ENCODE measurements around the gene WDR1.
A peak's percentile ranks its signal among the peaks of the same experiment; 100 is the strongest.

Gene WDR1

GRCh38 chr4:10116569-10117358 lies at the start of gene WDR1:
Gene WDR1 (minus strand): TSS chr4:10116799. CDS start chr4:10116666, 133 bp downstream.
- H3K4me1 Mint-ChIP-seq (ENCODE audit: low read depth) = peaks cover 73% of the 10 kb centered on the region
- no peaks in the 10 kb centered on the region for H3K27me3 Mint-ChIP-seq
- no peaks in the 10 kb centered on the region for H3K9me3 Mint-ChIP-seq
- peak within 1 kb of the TSS; percentile 99 for H3K27ac Mint-ChIP-seq
- peak within 1 kb of the TSS; percentile 97 for H3K4me3 Mint-ChIP-seq
- peaks cover 42% of the 10 kb centered on the region for H3K36me3 Mint-ChIP-seq (ENCODE audit: low read depth)

DNA sequence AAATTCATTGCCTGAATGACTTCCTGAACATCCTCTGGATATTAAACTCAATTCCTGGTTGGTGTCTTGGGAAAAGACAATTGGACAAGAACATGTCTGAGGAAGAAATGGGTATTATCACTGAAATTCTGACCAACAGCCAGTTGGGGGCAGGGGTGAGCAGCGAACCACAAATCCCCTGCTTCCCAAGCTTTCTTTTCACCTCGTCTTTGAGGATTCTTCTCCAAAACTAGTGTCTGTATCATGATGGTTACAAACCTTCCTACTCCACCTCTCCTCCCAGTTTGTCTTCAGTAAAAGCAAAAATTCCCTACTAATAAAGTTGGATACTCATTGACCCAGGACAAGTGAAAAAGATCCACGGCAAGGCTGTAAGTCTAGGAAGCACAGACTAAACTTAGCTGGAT lies 48.3 kb upstream of the WDR1 start:
- Mint-ChIP-seq H3K27ac (no peak overlapping the region), H3K4me1 (ENCODE audit: low read depth) (peaks cover 23% of the 10 kb centered on the region), H3K4me3 (no peak overlapping the region)

DNA sequence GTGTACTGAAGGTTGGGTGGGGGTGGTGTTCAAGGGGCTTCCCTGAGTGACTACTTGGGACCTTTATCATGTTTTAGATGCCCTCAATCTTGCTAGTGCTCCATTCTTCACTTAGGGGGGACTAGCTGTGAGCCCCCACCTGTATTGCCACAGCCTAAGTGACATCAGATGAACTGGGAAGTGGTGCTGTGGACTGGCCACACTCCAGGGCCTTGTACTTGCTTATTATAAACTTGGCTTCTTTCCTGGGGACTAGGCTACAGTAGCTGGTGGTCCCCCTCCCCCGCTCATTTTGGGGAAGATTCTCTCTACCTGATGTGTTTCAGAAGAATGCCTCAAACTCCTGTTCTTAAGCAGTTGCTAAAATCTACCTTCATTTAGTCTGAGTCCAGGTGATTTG lies 46.7 kb upstream of the WDR1 start:
- Mint-ChIP-seq H3K4me3 (no peak overlapping the region), H3K4me1 (ENCODE audit: low read depth) (peaks cover 23% of the 10 kb centered on the region), H3K27me3 (no peaks in the 10 kb centered on the region), H3K9me3 (no peaks in the 10 kb centered on the region), H3K36me3 (ENCODE audit: low read depth) (no peaks in the 10 kb centered on the region), H3K27ac (no peak overlapping the region)

More for the DNA sequence above, 48.3 kb upstream of the WDR1 start:
- no peaks in the 10 kb centered on the region for H3K9me3 Mint-ChIP-seq
- H3K36me3 Mint-ChIP-seq (ENCODE audit: low read depth) = no peaks in the 10 kb centered on the region
- H3K27me3 Mint-ChIP-seq = no peaks in the 10 kb centered on the region

DNA sequence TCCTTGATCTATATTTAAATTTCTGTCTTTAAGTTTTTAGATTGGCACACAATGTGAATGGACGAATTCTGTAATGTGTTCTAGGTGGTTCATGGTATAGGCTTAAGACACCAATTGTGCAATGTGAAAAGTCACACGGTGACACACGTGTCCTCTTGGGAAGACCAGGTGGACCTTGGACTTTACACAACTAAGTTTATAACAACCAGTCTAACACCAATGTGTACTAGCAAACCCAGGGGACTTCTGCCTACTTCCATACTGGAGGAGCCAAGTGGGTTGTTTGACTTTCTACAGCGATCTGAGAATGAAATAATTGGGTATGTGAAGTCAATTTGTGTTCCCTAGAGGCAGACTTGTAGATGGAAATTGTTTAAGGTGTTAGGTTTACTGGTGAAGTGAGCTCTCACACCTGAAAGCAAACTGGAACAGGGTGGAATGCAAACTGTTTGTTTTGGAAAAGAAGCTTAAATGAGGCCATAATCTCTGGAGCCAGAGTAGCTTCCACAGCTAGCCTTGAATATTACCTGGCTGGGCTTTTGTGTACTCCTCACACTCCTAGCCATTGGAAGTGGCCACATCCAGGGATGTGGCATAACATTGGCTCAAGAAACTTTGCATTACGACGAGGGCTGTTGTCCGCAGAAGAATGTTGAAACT lies 45.9 kb upstream of the WDR1 start:
- H3K27ac Mint-ChIP-seq = no peak overlapping the region
- H3K4me3 Mint-ChIP-seq = no peak overlapping the region
- no peaks in the 10 kb centered on the region for H3K27me3 Mint-ChIP-seq
- peaks cover 23% of the 10 kb centered on the region for H3K4me1 Mint-ChIP-seq (ENCODE audit: low read depth)
- no peaks in the 10 kb centered on the region for H3K36me3 Mint-ChIP-seq (ENCODE audit: low read depth)
- no peaks in the 10 kb centered on the region for H3K9me3 Mint-ChIP-seq

DNA sequence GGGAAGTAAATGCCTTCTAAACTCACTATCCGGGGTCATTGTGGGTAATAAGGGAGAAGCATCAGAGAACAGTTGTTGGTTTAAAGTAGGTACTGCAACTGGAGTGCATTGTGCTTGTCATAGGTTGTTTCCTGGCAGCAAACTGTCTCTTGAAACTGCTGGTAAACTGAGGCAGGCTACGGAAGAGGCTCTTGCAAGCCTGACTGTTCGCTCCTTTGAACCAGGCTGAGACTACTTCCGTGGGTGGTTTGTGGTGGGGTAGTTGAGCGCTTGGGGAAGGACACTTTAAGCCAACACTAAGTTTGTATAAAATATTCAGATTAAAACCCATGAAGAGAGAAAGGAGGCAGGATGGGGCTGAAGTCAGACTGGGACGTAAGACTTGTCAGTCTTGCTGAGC lies 45.2 kb upstream of the WDR1 start:
- Mint-ChIP-seq H3K36me3 (ENCODE audit: low read depth) (no peaks in the 10 kb centered on the region), H3K4me1 (ENCODE audit: low read depth) (peaks cover 23% of the 10 kb centered on the region), H3K9me3 (no peaks in the 10 kb centered on the region), H3K4me3 (no peak overlapping the region), H3K27me3 (no peaks in the 10 kb centered on the region), H3K27ac (no peak overlapping the region)

DNA sequence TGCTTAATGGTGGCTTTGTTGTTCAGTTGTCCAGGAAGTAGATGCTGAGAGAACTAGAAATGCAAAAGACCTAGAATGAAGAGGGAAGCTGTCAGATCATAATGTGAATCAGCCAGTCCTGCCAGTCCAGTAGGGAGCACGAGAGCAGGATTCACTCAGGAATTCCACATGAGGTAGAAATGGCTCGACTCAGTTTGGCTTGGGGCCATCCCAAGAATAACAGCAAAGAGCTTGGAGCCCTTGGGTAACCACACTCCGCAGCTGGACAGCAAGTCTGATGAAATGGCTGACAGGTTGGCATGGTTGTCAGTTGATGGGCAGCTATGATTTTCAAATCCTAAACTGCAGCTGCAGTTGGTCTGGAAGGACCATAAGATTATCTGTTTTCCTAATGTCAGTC lies 44.5 kb upstream of the WDR1 start:
- no peaks in the 10 kb centered on the region for H3K27me3 Mint-ChIP-seq
- peaks cover 23% of the 10 kb centered on the region for H3K4me1 Mint-ChIP-seq (ENCODE audit: low read depth)
- no peak overlapping the region for H3K4me3 Mint-ChIP-seq
- H3K36me3 Mint-ChIP-seq (ENCODE audit: low read depth) = no peaks in the 10 kb centered on the region
- H3K27ac Mint-ChIP-seq = no peak overlapping the region
- H3K9me3 Mint-ChIP-seq = no peaks in the 10 kb centered on the region

GRCh38 chr4:10160281-10160856 lies 43.8 kb upstream of the WDR1 start:
- H3K36me3 Mint-ChIP-seq (ENCODE audit: low read depth) = no peaks in the 10 kb centered on the region
- peak overlapping the region; percentile 42 for H3K27ac Mint-ChIP-seq
- H3K9me3 Mint-ChIP-seq = no peaks in the 10 kb centered on the region
- H3K4me3 Mint-ChIP-seq = no peak overlapping the region
- H3K27me3 Mint-ChIP-seq = no peaks in the 10 kb centered on the region
- H3K4me1 Mint-ChIP-seq (ENCODE audit: low read depth) = peaks cover 23% of the 10 kb centered on the region

GRCh38 chr4:10159671-10160070 lies 43.1 kb upstream of the WDR1 start:
- Mint-ChIP-seq H3K27ac (no peak overlapping the region), H3K4me3 (no peak overlapping the region), H3K9me3 (no peaks in the 10 kb centered on the region), H3K4me1 (ENCODE audit: low read depth) (peaks cover 23% of the 10 kb centered on the region), H3K27me3 (no peaks in the 10 kb centered on the region), H3K36me3 (ENCODE audit: low read depth) (no peaks in the 10 kb centered on the region)

DNA sequence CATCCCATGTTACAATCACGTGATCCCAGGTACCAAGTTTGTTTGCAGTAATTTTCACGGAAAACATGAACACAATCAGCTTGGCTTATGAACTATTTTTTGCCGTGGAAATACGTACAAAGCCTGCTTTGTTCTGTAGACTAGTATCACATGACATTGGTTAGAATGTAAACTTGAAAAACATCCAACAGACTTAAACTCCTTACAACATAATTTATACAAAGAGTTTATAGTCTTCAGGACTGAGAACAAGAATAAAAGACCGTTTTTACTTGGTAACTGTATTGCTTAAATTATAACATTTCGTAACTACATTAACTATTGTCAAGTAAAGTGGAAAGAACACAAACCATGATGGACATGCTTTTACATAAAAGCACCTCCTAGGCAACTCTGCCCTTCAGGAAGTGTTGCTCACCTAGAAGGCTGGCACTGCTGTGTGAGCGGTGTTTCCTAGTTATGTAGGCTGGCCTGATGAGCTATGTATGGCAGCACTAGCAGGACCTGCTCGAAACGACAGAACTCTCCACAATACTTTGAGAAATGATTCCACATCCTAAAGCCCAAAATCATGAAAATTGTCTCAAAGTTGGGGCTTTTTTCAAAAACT lies 41.8 kb upstream of the WDR1 start:
- Mint-ChIP-seq H3K27ac (no peak overlapping the region), H3K4me1 (ENCODE audit: low read depth) (peaks cover 23% of the 10 kb centered on the region), H3K4me3 (no peak overlapping the region), H3K27me3 (no peaks in the 10 kb centered on the region), H3K9me3 (no peaks in the 10 kb centered on the region), H3K36me3 (ENCODE audit: low read depth) (no peaks in the 10 kb centered on the region)

- Mint-ChIP-seq H3K36me3 (ENCODE audit: low read depth) (no peaks in the 10 kb centered on the region), H3K9me3 (no peaks in the 10 kb centered on the region), H3K27me3 (no peaks in the 10 kb centered on the region), H3K4me3 (no peak overlapping the region), H3K4me1 (ENCODE audit: low read depth) (peaks cover 22% of the 10 kb centered on the region), H3K27ac (no peak overlapping the region)
Observed at GRCh38 chr4:10157478-10158332, 41.1 kb upstream of the WDR1 start.

GRCh38 chr4:10154241-10154640 lies 37.6 kb upstream of the WDR1 start:
- Mint-ChIP-seq H3K27ac (no peak overlapping the region), H3K36me3 (ENCODE audit: low read depth) (no peaks in the 10 kb centered on the region), H3K4me3 (no peak overlapping the region), H3K4me1 (ENCODE audit: low read depth) (no peaks in the 10 kb centered on the region), H3K27me3 (no peaks in the 10 kb centered on the region), H3K9me3 (no peaks in the 10 kb centered on the region)

DNA sequence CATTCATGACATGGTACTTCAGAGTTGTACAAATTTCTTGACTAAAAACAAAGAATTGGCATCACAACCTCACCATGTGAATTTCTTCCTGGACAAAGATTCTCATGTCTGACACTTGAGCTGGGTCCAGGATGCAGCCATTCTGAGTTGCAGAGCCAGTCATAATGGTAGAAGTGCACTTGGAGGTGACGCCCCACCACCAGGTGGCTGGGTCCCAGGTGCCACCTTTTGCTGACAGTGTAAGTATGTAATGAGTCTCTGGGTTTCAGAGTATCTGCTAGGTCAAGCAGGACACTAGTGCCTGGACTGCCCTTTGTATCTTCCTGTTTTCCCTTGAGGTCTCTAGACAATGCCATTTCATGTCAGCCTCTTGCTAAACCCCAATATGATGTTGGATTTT lies 36.6 kb upstream of the WDR1 start:
- Mint-ChIP-seq H3K36me3 (ENCODE audit: low read depth) (no peaks in the 10 kb centered on the region), H3K27me3 (no peaks in the 10 kb centered on the region), H3K4me1 (ENCODE audit: low read depth) (no peaks in the 10 kb centered on the region), H3K9me3 (no peaks in the 10 kb centered on the region), H3K27ac (no peak overlapping the region), H3K4me3 (no peak overlapping the region)

- Mint-ChIP-seq H3K36me3 (ENCODE audit: low read depth) (no peaks in the 10 kb centered on the region), H3K9me3 (no peaks in the 10 kb centered on the region), H3K4me1 (ENCODE audit: low read depth) (no peaks in the 10 kb centered on the region), H3K4me3 (no peak overlapping the region), H3K27me3 (no peaks in the 10 kb centered on the region), H3K27ac (no peak overlapping the region)
Observed at GRCh38 chr4:10151182-10151581, 34.6 kb upstream of the WDR1 start.

- H3K36me3 Mint-ChIP-seq (ENCODE audit: low read depth) = no peaks in the 10 kb centered on the region
- no peak overlapping the region for H3K27ac Mint-ChIP-seq
- no peaks in the 10 kb centered on the region for H3K4me1 Mint-ChIP-seq (ENCODE audit: low read depth)
- peaks cover 3% of the 10 kb centered on the region for H3K27me3 Mint-ChIP-seq
- H3K4me3 Mint-ChIP-seq = no peak overlapping the region
- no peaks in the 10 kb centered on the region for H3K9me3 Mint-ChIP-seq
Observed at GRCh38 chr4:10144966-10145365, 28.4 kb upstream of the WDR1 start.
